ENCODE data around the gene KRTAP20-4.

GRCh38 chr21:30623362-30623761, 2.9 kb downstream of the KRTAP20-4 start:
- TF ChIP-seq CTCF (conservative IDR thresholded peaks at IDR 0.05 in 1 of 2, IDR thresholded peaks at IDR 0.05 in 1 of 2; ENCODE audit: low read depth in 1 of 2, low read length in 2 of 2) (no peak), EZH2 (IDR thresholded peaks at IDR 0.05; ENCODE audit: low read length, missing control alignments) (no peak)

Data from fibroblast of lung (primary cell).